Placental epithelial cell (primary cell): ENCODE results near the gene KLRB1. TPM values are rescaled to one million over a fixed set of nuclear protein-coding genes. Genes with fewer than 3 reads are reported as not detected.

Source experiments
- small RNA-seq: library from RNA; depleted of rRNA; stranded (forward); fragments of <200 nt; gene quantifications from one replicate; pipeline ENCODE3, GENCODE V24; 2012
- total RNA-seq: library from RNA; depleted of rRNA; stranded (reverse); fragments of >200 nt; gene quantifications from 2 replicates; pipeline ENCODE4 v1.2.3, GENCODE V29; 2012

KLRB1 gene
- not detected in 2 replicates for total RNA-seq

DNA sequence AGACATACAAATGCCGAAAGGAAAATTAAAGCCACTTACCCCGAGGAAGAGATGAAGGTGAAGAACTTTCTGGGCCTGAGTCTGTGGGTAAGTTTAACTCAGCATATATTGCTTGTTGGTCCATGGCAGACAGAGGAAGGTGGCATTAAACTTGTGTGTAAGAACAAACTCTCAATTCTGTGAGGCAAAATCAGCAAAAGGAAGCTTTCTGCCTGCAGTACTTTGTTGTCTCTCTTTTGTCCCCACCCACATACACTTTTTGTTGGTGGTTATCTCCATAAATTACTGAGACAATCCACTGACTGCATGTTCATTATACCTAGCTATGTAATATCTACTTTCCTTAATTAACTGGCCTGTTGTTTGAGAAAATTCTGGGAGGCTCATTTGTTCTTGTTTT is at the start of gene KLRB1:
Gene KLRB1, minus strand, starts transcription at position 201 of the 400 bp plus-strand sequence. Its CDS starts 77 bp downstream, at position 124.

Small RNAs within 50 kb of the gene (small RNA-seq; reads per million reads assigned to genes)
- gene AC010186.4 (not detected), gene RNU6-700P (not detected)

Other genes starting within 250 kb of the KLRB1 start
- 4.0 and 10.6 TPM in 2 replicates for gene CLEC2D, start 61.8 kb upstream of the KLRB1 start, total RNA-seq
- not detected in 2 replicates for gene CLECL1, start 125.2 kb upstream of the KLRB1 start, total RNA-seq
- gene CD69, start 153.0 kb upstream of the KLRB1 start, total RNA-seq, result 0.22 and 0.39 TPM in 2 replicates
- not detected in 2 replicates for gene KLRF1, start 219.6 kb upstream of the KLRB1 start, total RNA-seq